Activated B cell treated with CpG ODN at 0.5 μM for 24 hours (primary cell): ENCODE results near the gene TXNRD2. TPM values are rescaled to one million over a fixed set of nuclear protein-coding genes. Genes with fewer than 3 reads are reported as not detected.

ENCODE experiments used
- ATAC-seq: fragments of 200-7000 bp; cut with Tn5 transposase; one replicate; pipeline ENCODE4 v1.10.0; 2021; ENCODE audit warnings: low read depth, mild to moderate bottlenecking, moderate library complexity
- CTCF ChIA-PET: fragments of 350-600 bp; sonication (Branson Sonifier 250); formaldehyde crosslinking; loops from one replicate; lab custom pipeline; 2021; ENCODE audit warnings: antibody characterized with exemption; lab: Charles Lee
- POLR2A ChIA-PET: fragments of 350-600 bp; sonication (Branson Sonifier 250); formaldehyde crosslinking; loops from one replicate; lab custom pipeline; 2021; ENCODE audit warnings: antibody characterized with exemption; lab: Charles Lee
- DNase-seq: peaks from one replicate; pipeline ENCODE4 v3.0.0; 2022
- H3K27ac Mint-ChIP-seq: one replicate; pipeline ENCODE4 v1.8.0; 2020; ENCODE audit warnings: mixed read lengths
- H3K27me3 Mint-ChIP-seq: one replicate; pipeline ENCODE4 v1.8.0; 2021; ENCODE audit warnings: mixed read lengths
- H3K36me3 Mint-ChIP-seq: one replicate; pipeline ENCODE4 v1.8.0; 2021; ENCODE audit warnings: low read depth, mixed read lengths
- H3K4me1 Mint-ChIP-seq: one replicate; pipeline ENCODE4 v1.8.0; 2021; ENCODE audit warnings: mixed read lengths
- H3K4me3 Mint-ChIP-seq: one replicate; pipeline ENCODE4 v1.8.0; 2020; ENCODE audit warnings: mild to moderate bottlenecking, mixed read lengths
- H3K9me3 Mint-ChIP-seq: one replicate; pipeline ENCODE4 v1.8.0; 2020; ENCODE audit warnings: mixed read lengths
- intact Hi-C: fragments of 100-400 bp; cut with micrococcal nuclease; formaldehyde crosslinking; loops from one replicate; pipeline ENCODE4 v1.15.1; 2024
- total RNA-seq: library from RNA; stranded (reverse); gene quantifications from 2 replicates; pipeline ENCODE4 v1.2.3, GENCODE V29; 2022
- TF ChIP-seq, protein P1 (sequence below): fragments of 200-600 bp; IDR thresholded peaks from one replicate; pipeline ENCODE4 v1.8.0; 2022; ENCODE audit warnings: antibody characterized with exemption, mild to moderate bottlenecking

The TXNRD2 gene
- total RNA-seq, 1 donor from 2014 or later, result 31.2 TPM

DNA sequence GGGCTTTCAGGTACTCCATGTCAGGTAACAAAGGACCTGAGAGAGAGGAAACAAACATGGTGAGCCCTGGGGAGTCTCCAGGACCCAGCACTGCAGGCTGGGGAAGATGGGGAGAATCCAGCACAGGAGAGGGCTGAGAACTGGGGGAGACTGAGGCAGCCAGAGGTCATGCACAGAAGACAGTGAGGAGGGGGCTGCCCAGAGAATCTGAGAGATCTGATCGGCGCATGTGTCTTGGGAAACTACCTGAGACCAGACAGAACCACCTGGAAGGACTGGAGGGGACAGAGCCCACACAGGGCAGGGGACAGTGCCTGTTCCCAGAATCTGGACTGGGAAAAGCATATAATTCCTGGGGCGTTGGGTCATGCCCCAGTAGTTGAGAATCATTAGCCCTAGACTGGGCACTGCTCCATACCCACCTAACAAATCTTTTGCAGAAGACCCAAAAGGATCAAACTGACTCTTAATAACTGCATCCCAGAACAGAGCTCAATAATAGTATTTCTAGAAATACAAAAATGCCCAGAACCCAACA is 20.0 kb downstream of the TXNRD2 start:
- H3K9me3 Mint-ChIP-seq, result no peaks in the 10 kb centered on the region
- H3K27ac Mint-ChIP-seq, result no peak overlapping the region
- H3K4me3 Mint-ChIP-seq, result no peak overlapping the region
- POLR2A ChIA-PET, result no interaction called here
- H3K4me1 Mint-ChIP-seq, result no peaks in the 10 kb centered on the region
- no peak for ATAC-seq
- H3K27me3 Mint-ChIP-seq, result no peaks in the 10 kb centered on the region
- peaks cover 21% of the 10 kb centered on the region for H3K36me3 Mint-ChIP-seq
- no peak for DNase-seq
- intact Hi-C loops, result no loop called here
- CTCF ChIA-PET, result no interaction called here
- TF ChIP-seq, protein P1, sequence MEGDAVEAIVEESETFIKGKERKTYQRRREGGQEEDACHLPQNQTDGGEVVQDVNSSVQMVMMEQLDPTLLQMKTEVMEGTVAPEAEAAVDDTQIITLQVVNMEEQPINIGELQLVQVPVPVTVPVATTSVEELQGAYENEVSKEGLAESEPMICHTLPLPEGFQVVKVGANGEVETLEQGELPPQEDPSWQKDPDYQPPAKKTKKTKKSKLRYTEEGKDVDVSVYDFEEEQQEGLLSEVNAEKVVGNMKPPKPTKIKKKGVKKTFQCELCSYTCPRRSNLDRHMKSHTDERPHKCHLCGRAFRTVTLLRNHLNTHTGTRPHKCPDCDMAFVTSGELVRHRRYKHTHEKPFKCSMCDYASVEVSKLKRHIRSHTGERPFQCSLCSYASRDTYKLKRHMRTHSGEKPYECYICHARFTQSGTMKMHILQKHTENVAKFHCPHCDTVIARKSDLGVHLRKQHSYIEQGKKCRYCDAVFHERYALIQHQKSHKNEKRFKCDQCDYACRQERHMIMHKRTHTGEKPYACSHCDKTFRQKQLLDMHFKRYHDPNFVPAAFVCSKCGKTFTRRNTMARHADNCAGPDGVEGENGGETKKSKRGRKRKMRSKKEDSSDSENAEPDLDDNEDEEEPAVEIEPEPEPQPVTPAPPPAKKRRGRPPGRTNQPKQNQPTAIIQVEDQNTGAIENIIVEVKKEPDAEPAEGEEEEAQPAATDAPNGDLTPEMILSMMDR, result no peak

DNA sequence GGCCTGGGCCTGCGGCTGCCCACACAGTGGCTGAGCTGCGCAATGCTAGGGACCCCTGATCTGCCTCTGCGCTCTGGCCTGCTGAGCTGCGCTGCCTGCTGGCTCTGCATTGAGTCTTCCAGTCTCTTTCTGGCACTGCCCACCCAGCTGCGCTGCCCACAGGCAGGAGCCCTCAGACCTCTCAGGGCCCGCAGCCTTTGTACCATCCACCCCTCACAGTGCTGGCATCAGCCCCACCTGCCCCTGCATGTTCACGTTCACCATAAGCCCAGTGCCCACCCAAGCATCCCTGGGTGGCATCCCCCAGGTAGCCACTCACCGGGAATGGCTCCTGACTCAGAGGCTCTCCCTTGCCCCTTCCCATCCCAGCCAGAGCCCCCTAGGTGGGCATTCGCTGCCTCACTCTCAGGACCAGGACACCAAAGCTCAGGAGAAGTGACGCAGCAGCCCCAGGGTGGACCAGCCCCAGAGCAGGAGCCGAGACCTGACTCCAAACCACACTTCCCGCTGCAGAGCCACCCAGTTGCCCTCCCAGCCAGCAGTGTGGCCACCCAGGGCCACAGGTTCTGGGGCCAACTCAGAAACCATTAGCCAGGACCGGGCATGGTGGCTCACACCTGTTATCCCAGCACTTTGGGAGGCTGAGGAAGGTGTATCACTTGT is 21.8 kb downstream of the TXNRD2 start:
- CTCF ChIA-PET, result interaction anchor here (1.6 to 2.2 kb wide), 2 partner anchors 9 to 190 kb away, joined by 5 read pairs; no protein-coding TSS in a partner anchor
- no peaks in the 10 kb centered on the region for H3K9me3 Mint-ChIP-seq
- DNase-seq, result no peak
- peaks cover 33% of the 10 kb centered on the region for H3K36me3 Mint-ChIP-seq
- H3K27me3 Mint-ChIP-seq, result no peaks in the 10 kb centered on the region
- no peak for ATAC-seq
- H3K4me1 Mint-ChIP-seq, result no peaks in the 10 kb centered on the region
- intact Hi-C loops, result no loop called here
- POLR2A ChIA-PET, result no interaction called here
- TF ChIP-seq, protein P1, result no peak
- no peak overlapping the region for H3K4me3 Mint-ChIP-seq
- no peak overlapping the region for H3K27ac Mint-ChIP-seq

DNA sequence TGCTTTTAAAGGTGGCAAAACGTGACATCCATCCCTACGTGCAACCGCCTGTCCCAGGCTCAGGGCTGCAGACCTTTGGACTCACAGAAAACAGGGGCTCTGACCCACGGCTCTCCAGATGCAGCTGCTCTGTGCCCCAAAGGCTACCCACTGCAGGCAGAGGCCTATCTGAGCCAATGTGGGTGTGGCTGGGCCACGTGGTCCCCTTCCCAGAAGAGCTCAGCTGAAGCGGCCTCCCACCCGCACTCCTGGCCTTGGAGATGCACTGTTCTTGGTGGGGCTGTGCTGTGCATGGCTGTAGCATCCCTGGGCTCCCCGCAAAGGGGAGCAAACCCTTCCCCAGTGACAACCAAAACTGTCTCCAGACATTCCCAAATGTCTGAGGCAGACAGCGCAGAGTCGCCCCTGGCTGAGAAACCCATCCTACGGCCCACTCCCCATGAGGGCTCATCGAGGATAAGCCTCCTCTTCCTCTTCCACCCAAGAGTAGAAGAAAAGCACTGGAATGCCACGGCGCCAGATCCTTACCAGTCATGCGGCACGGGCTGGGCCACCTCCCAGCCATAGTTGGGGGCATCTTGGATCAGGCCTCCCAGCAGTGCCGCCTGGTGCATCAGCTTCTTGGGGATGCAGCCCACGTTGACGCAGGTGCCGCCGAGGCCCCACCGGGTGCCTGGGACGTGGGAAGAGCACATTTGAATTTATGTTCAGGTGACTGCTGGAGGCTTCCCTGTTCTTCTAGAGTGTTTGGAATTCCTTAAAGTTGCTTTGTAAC is 23.1 kb downstream of the TXNRD2 start:
- intact Hi-C loops, result no loop called here
- Mint-ChIP-seq H3K4me1 (no peaks in the 10 kb centered on the region), H3K4me3 (no peak overlapping the region), H3K27me3 (no peaks in the 10 kb centered on the region), H3K9me3 (peaks cover 6% of the 10 kb centered on the region), H3K27ac (no peak overlapping the region), H3K36me3 (peaks cover 44% of the 10 kb centered on the region)
- ATAC-seq (no peak), DNase-seq (no peak)
- TF ChIP-seq, protein P1, result no peak
- ChIA-PET POLR2A (no interaction called here), CTCF (interaction anchor here (1.6 to 2.2 kb wide), 2 partner anchors 8 to 188 kb away, joined by 5 read pairs; no protein-coding TSS in a partner anchor)

DNA sequence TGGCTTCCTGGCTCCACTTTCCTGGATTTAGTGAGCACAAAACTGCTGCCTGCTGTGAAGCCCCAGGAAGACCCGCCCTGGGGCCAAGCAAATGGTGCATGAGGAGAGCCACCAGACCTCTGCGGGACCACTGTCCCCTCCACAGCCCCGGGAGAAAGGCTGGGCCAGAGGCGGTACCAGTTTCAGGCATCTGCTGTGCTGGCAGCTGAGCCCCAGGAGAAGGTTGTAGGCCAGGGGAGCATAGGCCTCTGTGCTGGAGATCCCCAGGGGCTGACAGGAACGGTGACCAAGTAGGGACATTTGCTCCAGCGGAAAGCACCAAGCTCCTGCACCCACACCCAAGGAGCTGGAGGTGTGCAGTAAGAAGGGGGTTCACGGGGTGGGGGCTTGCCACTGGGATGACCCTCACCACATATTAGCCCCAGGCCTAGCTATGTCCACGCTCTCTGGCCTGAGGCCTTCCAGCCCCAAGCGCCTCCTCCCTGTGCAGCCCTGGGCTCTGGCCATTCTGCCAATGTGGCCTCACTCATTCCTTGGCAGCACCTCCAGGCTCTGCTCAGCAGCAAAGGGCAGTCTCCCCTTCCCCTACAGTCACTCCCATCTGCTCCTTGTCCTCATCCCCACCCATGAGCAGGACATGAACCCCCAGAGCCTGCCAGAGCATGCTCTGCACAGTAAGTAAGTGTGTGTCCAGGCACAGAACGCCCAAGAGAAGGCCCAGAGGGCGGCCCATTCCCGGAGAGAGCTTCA is 24.1 kb downstream of the TXNRD2 start:
- H3K4me3 Mint-ChIP-seq, result no peak overlapping the region
- peaks cover 7% of the 10 kb centered on the region for H3K9me3 Mint-ChIP-seq
- TF ChIP-seq, protein P1, result no peak
- intact Hi-C loops, result no loop called here
- no peaks in the 10 kb centered on the region for H3K4me1 Mint-ChIP-seq
- ChIA-PET POLR2A (interaction anchor here (0.6 kb wide), 1 partner anchor 961 kb away, joined by 4 read pairs; no protein-coding TSS in a partner anchor), CTCF (interaction anchor here (1.2 kb wide), 1 partner anchor 187 kb away, joined by 3 read pairs; no protein-coding TSS in a partner anchor)
- no peak for DNase-seq
- no peak for ATAC-seq
- H3K27ac Mint-ChIP-seq, result no peak overlapping the region
- no peaks in the 10 kb centered on the region for H3K27me3 Mint-ChIP-seq
- H3K36me3 Mint-ChIP-seq, result peaks cover 51% of the 10 kb centered on the region
